ENCODE measurements around the gene DHTKD1.

DNA sequence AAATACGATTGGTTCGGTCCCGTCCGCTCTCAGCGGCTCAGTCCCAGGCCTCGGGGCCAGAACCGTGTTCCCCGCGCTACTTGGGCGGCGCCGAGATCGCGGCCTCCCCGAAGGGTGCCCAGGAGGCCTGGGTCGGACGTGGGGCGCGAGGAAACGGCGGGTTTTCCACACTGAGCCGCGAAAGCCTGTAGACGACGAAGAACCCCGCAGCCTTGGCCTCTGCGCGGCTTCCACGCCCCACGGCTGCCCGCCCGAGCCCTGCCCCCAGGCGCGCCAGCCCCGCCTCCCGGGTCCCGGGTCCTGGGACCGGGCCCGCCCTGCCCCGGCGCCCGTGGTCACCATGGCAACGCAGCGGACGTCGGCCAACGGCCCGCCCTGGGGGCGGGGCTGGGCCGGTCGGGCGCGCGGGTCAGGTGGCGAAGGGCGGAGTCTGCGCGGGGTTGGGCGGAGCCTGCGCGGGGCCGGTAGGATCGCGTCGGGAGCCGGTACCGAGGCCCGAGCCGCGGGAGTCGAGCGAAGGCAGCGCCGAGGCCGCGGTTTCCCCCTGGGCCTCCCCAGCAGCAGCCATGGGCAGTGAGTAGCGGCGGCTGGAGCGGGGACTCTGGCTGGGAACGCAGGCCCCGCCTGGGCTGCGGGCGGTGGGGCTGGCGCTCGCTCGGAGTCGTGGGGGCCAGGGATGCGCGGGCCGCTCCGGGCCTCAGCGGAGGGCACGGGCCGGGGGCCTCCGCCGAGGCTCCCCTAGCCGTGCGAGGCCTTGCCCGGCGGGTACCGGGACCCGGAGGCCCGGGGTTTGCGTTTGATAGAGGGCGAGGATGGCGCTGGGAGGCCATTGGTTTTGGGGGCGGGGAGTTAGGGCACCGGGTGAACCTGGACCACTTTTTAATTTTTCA, 60.7 kb downstream of the DHTKD1 start, which contains the start of gene SEC61A2:
- TF ChIP-seq, protein P1, sequence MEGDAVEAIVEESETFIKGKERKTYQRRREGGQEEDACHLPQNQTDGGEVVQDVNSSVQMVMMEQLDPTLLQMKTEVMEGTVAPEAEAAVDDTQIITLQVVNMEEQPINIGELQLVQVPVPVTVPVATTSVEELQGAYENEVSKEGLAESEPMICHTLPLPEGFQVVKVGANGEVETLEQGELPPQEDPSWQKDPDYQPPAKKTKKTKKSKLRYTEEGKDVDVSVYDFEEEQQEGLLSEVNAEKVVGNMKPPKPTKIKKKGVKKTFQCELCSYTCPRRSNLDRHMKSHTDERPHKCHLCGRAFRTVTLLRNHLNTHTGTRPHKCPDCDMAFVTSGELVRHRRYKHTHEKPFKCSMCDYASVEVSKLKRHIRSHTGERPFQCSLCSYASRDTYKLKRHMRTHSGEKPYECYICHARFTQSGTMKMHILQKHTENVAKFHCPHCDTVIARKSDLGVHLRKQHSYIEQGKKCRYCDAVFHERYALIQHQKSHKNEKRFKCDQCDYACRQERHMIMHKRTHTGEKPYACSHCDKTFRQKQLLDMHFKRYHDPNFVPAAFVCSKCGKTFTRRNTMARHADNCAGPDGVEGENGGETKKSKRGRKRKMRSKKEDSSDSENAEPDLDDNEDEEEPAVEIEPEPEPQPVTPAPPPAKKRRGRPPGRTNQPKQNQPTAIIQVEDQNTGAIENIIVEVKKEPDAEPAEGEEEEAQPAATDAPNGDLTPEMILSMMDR (conservative IDR thresholded peaks at IDR 0.05 in 1 of 2, IDR thresholded peaks at IDR 0.05 in 1 of 2; ENCODE audit: low read depth in 1 of 2, low read length in 2 of 2) = no peak
- TF ChIP-seq EZH2 (IDR thresholded peaks at IDR 0.05; ENCODE audit: low read length, missing control alignments) = no peak
